HepG2 (cell line): ENCODE results near the gene ARHGEF4. TPM values are rescaled to one million over a fixed set of nuclear protein-coding genes. Genes with fewer than 3 reads are reported as not detected.

Source experiments
- ELF3 ChIP-seq: IDR thresholded peaks from 2 replicates; pipeline ENCODE4 v1.6.1; 2016; ENCODE audit warnings: missing genetic modification reagents, missing compliant biosample characterization
- ELF4 ChIP-seq: sonication (generic); formaldehyde crosslinking; IDR thresholded peaks from 2 replicates; pipeline ENCODE4 v1.5.0; 2020; ENCODE audit warnings: missing genetic modification reagents, mild to moderate bottlenecking, moderate library complexity, borderline replicate concordance
- HMG20A ChIP-seq: IDR thresholded peaks from 2 replicates; pipeline ENCODE4 v1.6.1; 2016; ENCODE audit warnings: borderline replicate concordance
- HOXA9 ChIP-seq: sonication (generic); formaldehyde crosslinking; IDR thresholded peaks from 2 replicates; pipeline ENCODE4 v1.8.1; 2022; ENCODE audit warnings: missing genetic modification reagents, mild to moderate bottlenecking, moderate library complexity, borderline replicate concordance
- IKZF1 ChIP-seq: fragments of 450-650 bp; IDR thresholded peaks from 2 replicates; pipeline ENCODE4 v1.7.1; 2016
- KDM1A ChIP-seq: IDR thresholded peaks from 2 replicates; pipeline ENCODE4 v1.6.1; 2016; ENCODE audit warnings: missing compliant biosample characterization
- KLF11 ChIP-seq: IDR thresholded peaks from 2 replicates; pipeline ENCODE4 v1.6.1; 2016; ENCODE audit warnings: missing compliant biosample characterization
- MATR3 ChIP-seq: sonication (generic); formaldehyde crosslinking; IDR thresholded peaks from 2 replicates; pipeline ENCODE4 v1.4.0; 2020; ENCODE audit warnings: missing genetic modification reagents
- NFE2L1 ChIP-seq: sonication (generic); formaldehyde crosslinking; IDR thresholded peaks from 2 replicates; pipeline ENCODE4 v1.4.0; 2020; ENCODE audit warnings: missing genetic modification reagents, mild to moderate bottlenecking, borderline replicate concordance
- NFYB ChIP-seq: sonication (generic); formaldehyde crosslinking; IDR thresholded peaks from 2 replicates; pipeline ENCODE4 v1.4.0; 2020; ENCODE audit warnings: missing genetic modification reagents
- POLR2AphosphoS2 ChIP-seq: IDR thresholded peaks from 2 replicates; pipeline ENCODE4 v1.6.1; 2011; ENCODE audit warnings: low read depth, low read length, improper control_type of control experiment
- SIX4 ChIP-seq: sonication (generic); formaldehyde crosslinking; IDR thresholded peaks from 2 replicates; pipeline ENCODE4 v1.4.0; 2020; ENCODE audit warnings: missing genetic modification reagents
- SP140L ChIP-seq: sonication (generic); formaldehyde crosslinking; IDR thresholded peaks from 2 replicates; pipeline ENCODE4 v1.4.0; 2020; ENCODE audit warnings: missing genetic modification reagents, borderline replicate concordance
- SSRP1 ChIP-seq: IDR thresholded peaks from 2 replicates; pipeline ENCODE4 v1.6.1; 2016; ENCODE audit warnings: control low read depth
- TBP ChIP-seq: sonication (generic); formaldehyde crosslinking; IDR thresholded peaks from 2 replicates; pipeline ENCODE4 v1.5.0; 2020; ENCODE audit warnings: missing genetic modification reagents
- TFE3 ChIP-seq: IDR thresholded peaks from 2 replicates; pipeline ENCODE4 v1.6.1; 2016
- ZKSCAN1 ChIP-seq: fragments of 150-350 bp; IDR thresholded peaks from 2 replicates; pipeline ENCODE4 v1.6.1; 2014; ENCODE audit warnings: low read length
- polyA plus RNA-seq, 8 experiments: library from polyadenylated mRNA; depleted of rRNA in 3 of 8; stranded (reverse) in 7 of 8; unstranded in 1 of 8; fragments of >200 nt; fragmentation: Illumina TruSeq in 4 of 8; extraction: Trizol in 4 of 8; gene quantifications; 2 replicates each; pipeline versions ENCODE4 v1.2.1 to v1.2.3, GENCODE V29; 2011 to 2016; ENCODE audit warnings: low read depth in 4 of 8, missing spikeins in 1 of 8, mixed read lengths in 1 of 8; ENCODE audit not compliant: insufficient read depth in 1 of 8
- total RNA-seq, 5 experiments: library from RNA; depleted of rRNA; stranded (reverse); fragments of >200 nt; fragmentation: Illumina TruSeq; extraction: Trizol; gene quantifications; 2 replicates each; pipeline ENCODE4 v1.2.3, GENCODE V29; 2016; ENCODE audit warnings: low read depth in 1 of 5
- TF ChIP-seq, protein P1 (sequence below): sonication (generic); formaldehyde crosslinking; IDR thresholded peaks from 2 replicates; pipeline ENCODE4 v1.5.0; 2020; ENCODE audit warnings: missing genetic modification reagents
- TF ChIP-seq, protein P2 (sequence below): sonication (generic); formaldehyde crosslinking; IDR thresholded peaks from 2 replicates; pipeline ENCODE4 v1.5.0; 2020; ENCODE audit warnings: missing genetic modification reagents
- TF ChIP-seq, protein P3 (sequence below): sonication (generic); formaldehyde crosslinking; IDR thresholded peaks from 2 replicates; pipeline ENCODE4 v1.5.0; 2020; ENCODE audit warnings: mild to moderate bottlenecking, missing genetic modification reagents, borderline replicate concordance

Gene ARHGEF4
- total and polyA plus RNA-seq, 2 of the 13 experiments (the other 11 are each of a cell fraction or from before 2014, with no cell fraction given), result 0.11 to 0.13 TPM

DNA sequence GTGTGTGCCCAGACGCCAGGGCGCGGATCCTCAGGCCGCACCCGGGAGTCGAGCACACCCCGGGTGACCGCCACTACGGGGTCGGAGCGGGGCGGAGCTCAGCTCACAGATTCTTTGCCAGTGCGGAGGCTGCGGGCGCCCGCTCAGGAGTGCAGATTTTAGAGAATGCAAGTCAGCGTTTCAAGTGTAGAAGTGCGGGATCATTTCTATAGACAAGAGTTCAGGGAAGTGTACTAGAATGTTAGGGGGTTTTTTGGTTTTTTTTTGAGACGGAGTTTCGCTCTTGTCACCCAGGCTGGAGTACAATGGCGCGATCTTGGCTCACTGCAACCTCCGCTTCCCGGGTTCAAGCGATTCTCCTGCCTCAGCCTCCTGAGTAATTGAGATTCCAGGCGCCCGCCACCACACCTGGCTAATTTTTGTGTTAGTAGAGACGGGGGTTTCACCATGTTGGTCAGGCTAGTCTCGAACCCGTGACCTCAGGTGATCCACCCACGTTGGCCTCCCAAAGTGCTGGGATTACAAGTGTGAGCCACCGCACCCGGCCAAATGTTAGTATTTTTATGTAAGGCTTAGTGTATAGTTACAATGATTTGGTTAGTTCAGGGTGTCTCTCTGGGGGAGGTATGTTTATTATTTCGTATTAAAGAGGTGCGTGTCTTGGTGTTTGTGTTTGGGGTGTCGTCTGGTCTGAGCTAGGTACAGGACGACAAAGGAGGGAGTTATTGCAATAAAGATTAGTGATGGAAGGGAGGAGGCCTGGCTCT is 257.2 kb downstream of the ARHGEF4 start (continued):
- TF ChIP-seq, protein P1, sequence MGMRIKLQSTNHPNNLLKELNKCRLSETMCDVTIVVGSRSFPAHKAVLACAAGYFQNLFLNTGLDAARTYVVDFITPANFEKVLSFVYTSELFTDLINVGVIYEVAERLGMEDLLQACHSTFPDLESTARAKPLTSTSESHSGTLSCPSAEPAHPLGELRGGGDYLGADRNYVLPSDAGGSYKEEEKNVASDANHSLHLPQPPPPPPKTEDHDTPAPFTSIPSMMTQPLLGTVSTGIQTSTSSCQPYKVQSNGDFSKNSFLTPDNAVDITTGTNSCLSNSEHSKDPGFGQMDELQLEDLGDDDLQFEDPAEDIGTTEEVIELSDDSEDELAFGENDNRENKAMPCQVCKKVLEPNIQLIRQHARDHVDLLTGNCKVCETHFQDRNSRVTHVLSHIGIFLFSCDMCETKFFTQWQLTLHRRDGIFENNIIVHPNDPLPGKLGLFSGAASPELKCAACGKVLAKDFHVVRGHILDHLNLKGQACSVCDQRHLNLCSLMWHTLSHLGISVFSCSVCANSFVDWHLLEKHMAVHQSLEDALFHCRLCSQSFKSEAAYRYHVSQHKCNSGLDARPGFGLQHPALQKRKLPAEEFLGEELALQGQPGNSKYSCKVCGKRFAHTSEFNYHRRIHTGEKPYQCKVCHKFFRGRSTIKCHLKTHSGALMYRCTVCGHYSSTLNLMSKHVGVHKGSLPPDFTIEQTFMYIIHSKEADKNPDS (CRISPR knock-in tag), result no peak
- TF ChIP-seq MATR3 (CRISPR knock-in tag), result no peak
- no peak; the same call in 1 of the 2 replicates for TF ChIP-seq SIX4
- TF ChIP-seq, protein P2, sequence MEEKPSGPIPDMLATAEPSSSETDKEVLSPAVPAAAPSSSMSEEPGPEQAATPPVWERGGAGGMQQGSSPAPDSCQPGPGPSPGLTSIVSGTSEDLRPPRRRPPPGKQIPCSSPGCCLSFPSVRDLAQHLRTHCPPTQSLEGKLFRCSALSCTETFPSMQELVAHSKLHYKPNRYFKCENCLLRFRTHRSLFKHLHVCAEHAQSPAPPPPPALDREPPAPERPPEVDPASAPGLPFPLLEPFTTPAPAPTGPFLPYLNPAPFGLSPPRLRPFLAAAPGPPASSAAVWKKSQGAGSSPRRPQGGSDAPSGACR (CRISPR knock-in tag), result no peak
- TF ChIP-seq, protein P3, sequence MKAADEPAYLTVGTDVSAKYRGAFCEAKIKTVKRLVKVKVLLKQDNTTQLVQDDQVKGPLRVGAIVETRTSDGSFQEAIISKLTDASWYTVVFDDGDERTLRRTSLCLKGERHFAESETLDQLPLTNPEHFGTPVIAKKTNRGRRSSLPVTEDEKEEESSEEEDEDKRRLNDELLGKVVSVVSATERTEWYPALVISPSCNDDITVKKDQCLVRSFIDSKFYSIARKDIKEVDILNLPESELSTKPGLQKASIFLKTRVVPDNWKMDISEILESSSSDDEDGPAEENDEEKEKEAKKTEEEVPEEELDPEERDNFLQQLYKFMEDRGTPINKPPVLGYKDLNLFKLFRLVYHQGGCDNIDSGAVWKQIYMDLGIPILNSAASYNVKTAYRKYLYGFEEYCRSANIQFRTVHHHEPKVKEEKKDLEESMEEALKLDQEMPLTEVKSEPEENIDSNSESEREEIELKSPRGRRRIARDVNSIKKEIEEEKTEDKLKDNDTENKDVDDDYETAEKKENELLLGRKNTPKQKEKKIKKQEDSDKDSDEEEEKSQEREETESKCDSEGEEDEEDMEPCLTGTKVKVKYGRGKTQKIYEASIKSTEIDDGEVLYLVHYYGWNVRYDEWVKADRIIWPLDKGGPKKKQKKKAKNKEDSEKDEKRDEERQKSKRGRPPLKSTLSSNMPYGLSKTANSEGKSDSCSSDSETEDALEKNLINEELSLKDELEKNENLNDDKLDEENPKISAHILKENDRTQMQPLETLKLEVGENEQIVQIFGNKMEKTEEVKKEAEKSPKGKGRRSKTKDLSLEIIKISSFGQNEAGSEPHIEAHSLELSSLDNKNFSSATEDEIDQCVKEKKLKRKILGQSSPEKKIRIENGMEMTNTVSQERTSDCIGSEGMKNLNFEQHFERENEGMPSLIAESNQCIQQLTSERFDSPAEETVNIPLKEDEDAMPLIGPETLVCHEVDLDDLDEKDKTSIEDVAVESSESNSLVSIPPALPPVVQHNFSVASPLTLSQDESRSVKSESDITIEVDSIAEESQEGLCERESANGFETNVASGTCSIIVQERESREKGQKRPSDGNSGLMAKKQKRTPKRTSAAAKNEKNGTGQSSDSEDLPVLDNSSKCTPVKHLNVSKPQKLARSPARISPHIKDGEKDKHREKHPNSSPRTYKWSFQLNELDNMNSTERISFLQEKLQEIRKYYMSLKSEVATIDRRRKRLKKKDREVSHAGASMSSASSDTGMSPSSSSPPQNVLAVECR (CRISPR knock-in tag), result no peak
- no peak for TF ChIP-seq POLR2AphosphoS2
- no peak for TF ChIP-seq TFE3
- no peak for TF ChIP-seq NFYB (CRISPR knock-in tag)
- TF ChIP-seq SSRP1, result no peak
- TF ChIP-seq ELF4 (CRISPR knock-in tag), result no peak
- no peak for TF ChIP-seq NFE2L1 (CRISPR knock-in tag)
- no peak for TF ChIP-seq IKZF1
- no peak for TF ChIP-seq SP140L (CRISPR knock-in tag)
- TF ChIP-seq KDM1A (CRISPR knock-in tag), result no peak
- TF ChIP-seq KLF11 (CRISPR knock-in tag), result no peak
- TF ChIP-seq ZKSCAN1, result no peak
- peak; percentile 14; the same call in 1 of the 2 replicates for TF ChIP-seq HOXA9 (CRISPR knock-in tag)
- no peak for TF ChIP-seq TBP (CRISPR knock-in tag)
- TF ChIP-seq ELF3, result no peak
- TF ChIP-seq HMG20A, result no peak
